Neuronal stem cell (in vitro differentiated cells): ENCODE results near the gene ARL10.

ENCODE experiments used
- DNase-seq: peaks from one replicate; pipeline ENCODE4 v3.0.0-alpha.2; 2013; ENCODE audit warnings: low spot score
- H2AFZ ChIP-seq: one replicate; pipeline ENCODE4 v1.6.1; 2013; ENCODE audit warnings: mild to moderate bottlenecking, low read length, inconsistent platforms
- H2AK5ac ChIP-seq: 2 replicates; pipeline ENCODE4 v1.6.1; 2013; ENCODE audit warnings: low read depth, mild to moderate bottlenecking, inconsistent platforms, low read length, moderate library complexity, mixed read lengths
- H2BK120ac ChIP-seq: 2 replicates; pipeline ENCODE4 v1.6.1; 2013; ENCODE audit warnings: low read depth, mild to moderate bottlenecking, inconsistent platforms, low read length, moderate library complexity, mixed read lengths
- H2BK12ac ChIP-seq: one replicate; pipeline ENCODE4 v1.6.1; 2013; ENCODE audit warnings: low read length, inconsistent platforms
- H2BK15ac ChIP-seq: 2 replicates; pipeline ENCODE4 v1.6.1; 2013; ENCODE audit warnings: mild to moderate bottlenecking, low read length, inconsistent platforms, mixed read lengths
- H2BK5ac ChIP-seq: one replicate; pipeline ENCODE4 v1.6.1; 2013; ENCODE audit warnings: inconsistent platforms, mild to moderate bottlenecking, low read length, moderate library complexity
- H3K14ac ChIP-seq: one replicate; pipeline ENCODE4 v1.6.1; 2013; ENCODE audit warnings: low read length, inconsistent platforms
- H3K18ac ChIP-seq: 2 replicates; pipeline ENCODE4 v1.6.1; 2013; ENCODE audit warnings: low read length, inconsistent platforms
- H3K23ac ChIP-seq: 2 replicates; pipeline ENCODE4 v1.6.1; 2013; ENCODE audit warnings: low read depth, mild to moderate bottlenecking, mixed read lengths, low read length, inconsistent platforms; ENCODE audit not compliant: poor library complexity
- H3K27ac ChIP-seq: replicated peaks from 3 replicates; pipeline ENCODE4 v1.5.1; 2013; ENCODE audit warnings: low read length, inconsistent platforms
- H3K27me3 ChIP-seq, 3 experiments: 2 replicates each; pipeline ENCODE4 v1.6.1; 2013; ENCODE audit warnings: low read length in 3 of 3, mild to moderate bottlenecking in 2 of 3, inconsistent platforms in 1 of 3, low read depth in 1 of 3, mixed read lengths in 1 of 3, moderate library complexity in 1 of 3; ENCODE audit not compliant: control insufficient read depth in 3 of 3, insufficient read depth in 3 of 3
- H3K36me3 ChIP-seq, 2 donors: replicated peaks in 1 of 2; 2 replicates each; pipeline ENCODE4 v1.6.1; 2013; ENCODE audit warnings: low read length in 2 of 2; ENCODE audit not compliant: control insufficient read depth in 2 of 2, insufficient read depth in 2 of 2
- H3K4ac ChIP-seq: 2 replicates; pipeline ENCODE4 v1.6.1; 2013; ENCODE audit warnings: inconsistent platforms, mild to moderate bottlenecking, low read length, moderate library complexity
- H3K4me1 ChIP-seq, 2 donors: 1 replicate in 1 of 2; 2 replicates in 1 of 2; pipeline ENCODE4 v1.6.1; 2013; ENCODE audit warnings: low read length in 2 of 2, low read depth in 1 of 2; ENCODE audit not compliant: control insufficient read depth in 2 of 2, insufficient read depth in 1 of 2
- H3K4me2 ChIP-seq: one replicate; pipeline ENCODE4 v1.6.1; 2013; ENCODE audit warnings: mild to moderate bottlenecking, low read length, inconsistent platforms; ENCODE audit not compliant: insufficient read depth, poor library complexity, severe bottlenecking
- H3K4me3 ChIP-seq, 2 donors: 2 replicates each; pipeline ENCODE4 v1.5.1; 2013; ENCODE audit warnings: low read length in 2 of 2, mild to moderate bottlenecking in 2 of 2, inconsistent platforms in 1 of 2, moderate library complexity in 1 of 2
- H3K79me1 ChIP-seq: one replicate; pipeline ENCODE4 v1.6.1; 2013; ENCODE audit warnings: low read depth, mild to moderate bottlenecking, inconsistent platforms, low read length, moderate library complexity
- H3K9ac ChIP-seq: one replicate; pipeline ENCODE4 v1.6.1; 2013; ENCODE audit warnings: mild to moderate bottlenecking, low read depth, low read length, inconsistent platforms; ENCODE audit not compliant: poor library complexity
- H3K9me3 ChIP-seq, 2 donors: replicated peaks in 1 of 2; 2 replicates each; pipeline versions ENCODE3 to v1.6.1; 2013; ENCODE audit warnings: low read length in 2 of 2, mild to moderate bottlenecking in 2 of 2, inconsistent platforms in 1 of 2, low read depth in 1 of 2, mixed read lengths in 1 of 2, moderate library complexity in 1 of 2; ENCODE audit not compliant: control insufficient read depth in 2 of 2, insufficient read depth in 1 of 2
- H4K8ac ChIP-seq: one replicate; pipeline ENCODE4 v1.6.1; 2013; ENCODE audit warnings: low read depth, mild to moderate bottlenecking, inconsistent platforms, low read length, moderate library complexity
- H4K91ac ChIP-seq: one replicate; pipeline ENCODE4 v1.6.1; 2013; ENCODE audit warnings: low read length, low read depth, mild to moderate bottlenecking, inconsistent platforms; ENCODE audit not compliant: poor library complexity
- whole genome bisulfite sequencing, 2 donors: extraction: QIAGEN DNeasy Blood & Tissue Kit; methylation state at CpG; one replicate each; pipeline ENCODE4 v1.1.7; 2013; ENCODE audit warnings: missing lambda C conversion rate in 2 of 2, mixed read lengths in 1 of 2; ENCODE audit not compliant: insufficient read length in 2 of 2, insufficient replicate concordance in 1 of 2; ENCODE audit errors: extremely low coverage in 2 of 2; 5-methylcytosine and 5-hydroxymethylcytosine counted together

Gene ARL10

DNA sequence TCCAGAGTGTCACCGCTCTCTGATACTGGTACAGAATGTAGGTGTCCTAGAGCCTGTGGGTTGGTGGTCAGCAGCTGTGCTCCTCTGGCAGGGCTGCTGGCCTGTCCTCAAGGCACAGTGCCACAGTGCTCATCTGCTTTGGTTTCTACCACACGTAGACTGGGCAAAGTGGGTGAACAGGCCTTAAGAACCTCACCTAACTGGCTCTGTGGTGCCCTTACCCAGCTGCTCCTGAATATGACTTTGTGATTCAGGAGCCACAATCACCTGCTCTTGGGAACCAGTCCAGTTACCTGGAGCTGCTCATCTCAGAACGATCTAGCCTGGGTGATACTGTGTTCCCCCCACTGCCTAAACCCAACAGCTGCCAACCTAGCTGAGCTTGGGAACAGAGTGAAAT is 16.7 kb downstream of the ARL10 start:
- no peak overlapping the region for H2AFZ ChIP-seq
- H2AK5ac ChIP-seq = no peak overlapping the region
- no peak overlapping the region for H3K18ac ChIP-seq
- no peak overlapping the region for H3K4me3 ChIP-seq
- no peaks in the 10 kb centered on the region for H3K79me1 ChIP-seq
- no peak overlapping the region for H3K4ac ChIP-seq
- no peak overlapping the region for H4K91ac ChIP-seq
- no peak overlapping the region for H2BK12ac ChIP-seq
- H2BK15ac ChIP-seq = no peak overlapping the region
- no peak overlapping the region for H2BK120ac ChIP-seq
- no peak overlapping the region for H3K4me2 ChIP-seq
- no CpG with 5 or more reads among the region's 3 CpGs for WGBS, 2 donors
- no peak overlapping the region for H3K9ac ChIP-seq
- H3K14ac ChIP-seq = no peak overlapping the region
- H3K23ac ChIP-seq = no peak overlapping the region
- H3K4me1 ChIP-seq = peaks cover 0 to under 1% of the 10 kb centered on the region in 2 donors
- no peak overlapping the region for H4K8ac ChIP-seq
- no peak for DNase-seq
- H3K9me3 ChIP-seq = no peaks in the 10 kb centered on the region
- no peak overlapping the region for H3K27ac ChIP-seq
- H3K36me3 ChIP-seq = peaks cover 19 to 73% of the 10 kb centered on the region in 2 donors
- H3K27me3 ChIP-seq = no peaks in the 10 kb centered on the region
- no peak overlapping the region for H2BK5ac ChIP-seq

DNA sequence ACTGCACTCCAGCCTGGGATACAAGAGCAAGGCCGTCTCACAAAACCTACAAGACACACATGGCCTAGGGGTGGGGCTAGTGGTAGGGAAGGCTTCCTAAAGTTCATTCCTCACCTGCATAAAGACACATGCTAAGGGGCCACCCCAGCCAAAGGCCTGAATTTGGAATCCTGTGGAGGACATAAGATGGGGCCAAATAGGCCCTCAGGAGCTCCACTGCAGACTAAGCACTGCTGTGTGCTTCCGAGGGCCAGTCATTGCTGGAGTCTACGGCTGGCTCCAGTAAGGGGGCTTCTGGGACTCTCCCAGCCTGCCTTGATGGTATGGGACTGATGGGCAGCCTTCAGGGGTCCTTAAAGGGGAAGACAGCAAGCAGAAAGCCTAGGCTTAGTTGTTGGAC is 17.4 kb downstream of the ARL10 start:
- no peaks in the 10 kb centered on the region for H3K27me3 ChIP-seq
- no peak overlapping the region for H3K18ac ChIP-seq
- H2BK12ac ChIP-seq = no peak overlapping the region
- peaks cover 19 to 69% of the 10 kb centered on the region in 2 donors for H3K36me3 ChIP-seq
- H3K9me3 ChIP-seq = no peaks in the 10 kb centered on the region
- no CpG with 5 or more reads among the region's 3 CpGs for WGBS, 2 donors
- peaks cover 3% of the 10 kb centered on the region for H3K79me1 ChIP-seq
- DNase-seq = no peak
- H2BK5ac ChIP-seq = no peak overlapping the region
- H3K4me3 ChIP-seq = no peak overlapping the region
- no peak overlapping the region for H4K8ac ChIP-seq
- no peak overlapping the region for H2BK120ac ChIP-seq
- H3K4ac ChIP-seq = no peak overlapping the region
- H3K9ac ChIP-seq = no peak overlapping the region
- H4K91ac ChIP-seq = no peak overlapping the region
- H2BK15ac ChIP-seq = no peak overlapping the region
- H3K23ac ChIP-seq = no peak overlapping the region
- H3K27ac ChIP-seq = no peak overlapping the region
- H2AFZ ChIP-seq = no peak overlapping the region
- no peak overlapping the region for H3K14ac ChIP-seq
- H3K4me2 ChIP-seq = no peak overlapping the region
- peaks cover 1 to 6% of the 10 kb centered on the region in 2 donors for H3K4me1 ChIP-seq
- H2AK5ac ChIP-seq = no peak overlapping the region

DNA sequence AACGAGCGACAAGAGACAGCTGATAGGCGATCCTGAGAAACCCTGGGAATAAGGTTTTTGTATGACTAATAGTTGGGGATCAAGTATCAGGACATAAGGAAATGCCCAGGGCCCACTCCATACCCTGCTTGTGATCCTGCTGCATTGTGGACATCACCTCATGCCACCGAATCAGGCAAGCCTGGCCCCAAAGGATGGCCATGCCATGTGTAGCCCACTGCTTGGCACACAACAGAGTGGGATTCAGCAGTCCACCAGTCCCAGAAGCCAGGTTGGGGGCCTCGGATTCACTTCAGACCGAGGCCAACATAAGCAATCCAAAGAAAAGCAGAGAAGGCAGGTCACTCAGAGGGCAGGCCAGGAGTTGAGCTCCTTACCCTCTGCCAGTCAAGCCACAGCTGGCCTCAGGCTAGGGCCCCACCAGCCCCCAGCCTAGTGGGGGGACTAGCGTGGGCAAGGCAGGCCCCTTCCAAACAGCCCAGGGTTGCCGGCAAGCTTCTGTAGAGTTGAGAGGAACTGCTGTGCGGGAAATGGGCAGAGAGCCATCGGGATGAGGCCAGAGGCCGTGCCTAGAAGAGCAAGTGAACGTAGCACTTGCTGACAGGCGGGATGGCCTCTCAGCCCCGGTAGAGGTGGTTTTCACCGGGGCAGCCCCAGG is 18.1 kb downstream of the ARL10 start:
- Histone ChIP-seq H3K27ac (no peak overlapping the region), H4K8ac (no peak overlapping the region), H2BK15ac (no peak overlapping the region), H3K4me3 (no peak overlapping the region), H2BK5ac (no peak overlapping the region), H4K91ac (no peak overlapping the region), H3K9me3 (no peaks in the 10 kb centered on the region), H2BK12ac (no peak overlapping the region), H3K18ac (no peak overlapping the region), H2AK5ac (no peak overlapping the region), H3K27me3 (no peaks in the 10 kb centered on the region), H3K4me1 (peaks cover 1 to 6% of the 10 kb centered on the region in 2 donors), H3K9ac (peak overlapping the region; percentile 27), H3K23ac (no peak overlapping the region), H2AFZ (no peak overlapping the region), H3K36me3 (peaks cover 19 to 63% of the 10 kb centered on the region in 2 donors), H3K14ac (no peak overlapping the region), H2BK120ac (no peak overlapping the region), H3K4me2 (no peak overlapping the region), H3K79me1 (peaks cover 3% of the 10 kb centered on the region), H3K4ac (no peak overlapping the region)
- WGBS, 2 donors = no CpG with 5 or more reads among the region's 15 CpGs
- DNase-seq = no peak

DNA sequence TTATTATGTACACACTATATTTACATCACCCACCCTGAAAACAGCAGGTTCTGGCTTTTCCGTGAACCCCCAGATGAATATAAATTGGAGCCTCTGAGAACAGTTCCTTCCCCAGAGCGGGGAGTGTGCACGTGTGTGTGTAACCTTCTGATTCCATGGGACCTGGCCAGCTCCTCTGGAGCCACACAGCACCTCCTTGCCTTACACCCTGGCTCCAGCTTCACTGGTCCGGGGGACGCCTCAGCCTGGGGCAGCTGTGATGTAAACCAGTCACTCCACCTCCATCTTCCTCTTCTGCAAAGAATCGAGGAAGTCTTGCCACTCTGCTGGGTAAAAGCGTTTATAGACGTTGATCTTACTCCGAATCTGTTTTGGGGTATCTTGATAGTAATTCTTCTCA is 18.7 kb downstream of the ARL10 start:
- H3K9me3 ChIP-seq = no peaks in the 10 kb centered on the region
- H3K4me1 ChIP-seq = peaks cover 1 to 6% of the 10 kb centered on the region in 2 donors
- no peak overlapping the region for H3K4me3 ChIP-seq
- no peak overlapping the region for H3K9ac ChIP-seq
- peaks cover 19 to 63% of the 10 kb centered on the region in 2 donors for H3K36me3 ChIP-seq
- H4K91ac ChIP-seq = no peak overlapping the region
- no peak overlapping the region for H2BK5ac ChIP-seq
- no peak overlapping the region for H2BK120ac ChIP-seq
- H2AK5ac ChIP-seq = no peak overlapping the region
- no peak overlapping the region for H2BK12ac ChIP-seq
- no peak overlapping the region for H2BK15ac ChIP-seq
- no peak overlapping the region for H3K4ac ChIP-seq
- H3K14ac ChIP-seq = no peak overlapping the region
- DNase-seq = no peak
- H3K79me1 ChIP-seq = peaks cover 3% of the 10 kb centered on the region
- H3K4me2 ChIP-seq = no peak overlapping the region
- no peak overlapping the region for H3K18ac ChIP-seq
- no peak overlapping the region for H4K8ac ChIP-seq
- no peak overlapping the region for H3K23ac ChIP-seq
- no peaks in the 10 kb centered on the region for H3K27me3 ChIP-seq
- H3K27ac ChIP-seq = no peak overlapping the region
- WGBS, 2 donors = no CpG with 5 or more reads among the region's 9 CpGs
- no peak overlapping the region for H2AFZ ChIP-seq
